DOHH2 (cell line): ENCODE data around the gene KHDRBS2.

ENCODE experiments used
- EZH2phosphoT487 ChIP-seq: fragments of 200-600 bp; sonication (generic); IDR thresholded peaks from 2 replicates; pipeline ENCODE4 v1.6.1; 2017; ENCODE audit warnings: borderline replicate concordance, mild to moderate bottlenecking, antibody characterized with exemption, low read length, moderate library complexity, mixed read lengths
- TF ChIP-seq, protein P1 (sequence below): fragments of 200-600 bp; sonication (generic); IDR thresholded peaks from one replicate; pipeline ENCODE4 v1.5.1; 2014; ENCODE audit warnings: antibody characterized with exemption, mild to moderate bottlenecking, low read depth, low read length; ENCODE audit not compliant: poor library complexity, severe bottlenecking

DNA sequence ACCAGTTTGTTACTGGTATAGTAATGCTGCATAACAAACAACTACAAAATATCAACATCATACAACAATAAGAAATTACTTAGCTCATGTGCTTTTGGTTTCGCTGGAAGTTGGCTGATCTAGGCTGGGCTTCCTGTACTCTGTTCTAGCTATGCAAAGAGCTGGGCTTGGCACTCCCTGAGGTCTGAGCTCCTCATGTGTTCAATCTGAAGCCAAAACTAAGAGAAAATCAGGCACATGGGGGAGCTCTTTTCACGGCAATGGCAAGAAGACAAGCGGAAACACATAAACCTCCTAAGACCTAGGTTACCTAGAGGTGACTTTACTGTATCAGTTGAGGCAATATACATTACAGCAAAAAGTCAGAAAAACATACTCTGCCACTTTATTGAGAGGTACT lies 574.2 kb downstream of the KHDRBS2 start:
- TF ChIP-seq, protein P1, sequence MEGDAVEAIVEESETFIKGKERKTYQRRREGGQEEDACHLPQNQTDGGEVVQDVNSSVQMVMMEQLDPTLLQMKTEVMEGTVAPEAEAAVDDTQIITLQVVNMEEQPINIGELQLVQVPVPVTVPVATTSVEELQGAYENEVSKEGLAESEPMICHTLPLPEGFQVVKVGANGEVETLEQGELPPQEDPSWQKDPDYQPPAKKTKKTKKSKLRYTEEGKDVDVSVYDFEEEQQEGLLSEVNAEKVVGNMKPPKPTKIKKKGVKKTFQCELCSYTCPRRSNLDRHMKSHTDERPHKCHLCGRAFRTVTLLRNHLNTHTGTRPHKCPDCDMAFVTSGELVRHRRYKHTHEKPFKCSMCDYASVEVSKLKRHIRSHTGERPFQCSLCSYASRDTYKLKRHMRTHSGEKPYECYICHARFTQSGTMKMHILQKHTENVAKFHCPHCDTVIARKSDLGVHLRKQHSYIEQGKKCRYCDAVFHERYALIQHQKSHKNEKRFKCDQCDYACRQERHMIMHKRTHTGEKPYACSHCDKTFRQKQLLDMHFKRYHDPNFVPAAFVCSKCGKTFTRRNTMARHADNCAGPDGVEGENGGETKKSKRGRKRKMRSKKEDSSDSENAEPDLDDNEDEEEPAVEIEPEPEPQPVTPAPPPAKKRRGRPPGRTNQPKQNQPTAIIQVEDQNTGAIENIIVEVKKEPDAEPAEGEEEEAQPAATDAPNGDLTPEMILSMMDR, result no peak
- TF ChIP-seq EZH2phosphoT487, result no peak
